Left kidney (tissue), 2 donors: Measurements from ENCODE around the gene NDUFA8. TPM values are rescaled to one million over a fixed set of nuclear protein-coding genes. Genes with fewer than 3 reads are reported as not detected.
A peak's percentile ranks its signal among the peaks of the same experiment; 100 is the strongest.

Experiments used
- DNase-seq: peaks from one replicate; pipeline ENCODE4 v3.0.0-alpha.2; 2013
- polyA plus RNA-seq: library from polyadenylated mRNA; unstranded; fragments of 120-200 nt; gene quantifications from one replicate; pipeline ENCODE4 v1.2.1, GENCODE V29; 2013; ENCODE audit not compliant: insufficient read length

The NDUFA8 gene
- polyA plus RNA-seq, 1 donor = 70.9 TPM

DNA sequence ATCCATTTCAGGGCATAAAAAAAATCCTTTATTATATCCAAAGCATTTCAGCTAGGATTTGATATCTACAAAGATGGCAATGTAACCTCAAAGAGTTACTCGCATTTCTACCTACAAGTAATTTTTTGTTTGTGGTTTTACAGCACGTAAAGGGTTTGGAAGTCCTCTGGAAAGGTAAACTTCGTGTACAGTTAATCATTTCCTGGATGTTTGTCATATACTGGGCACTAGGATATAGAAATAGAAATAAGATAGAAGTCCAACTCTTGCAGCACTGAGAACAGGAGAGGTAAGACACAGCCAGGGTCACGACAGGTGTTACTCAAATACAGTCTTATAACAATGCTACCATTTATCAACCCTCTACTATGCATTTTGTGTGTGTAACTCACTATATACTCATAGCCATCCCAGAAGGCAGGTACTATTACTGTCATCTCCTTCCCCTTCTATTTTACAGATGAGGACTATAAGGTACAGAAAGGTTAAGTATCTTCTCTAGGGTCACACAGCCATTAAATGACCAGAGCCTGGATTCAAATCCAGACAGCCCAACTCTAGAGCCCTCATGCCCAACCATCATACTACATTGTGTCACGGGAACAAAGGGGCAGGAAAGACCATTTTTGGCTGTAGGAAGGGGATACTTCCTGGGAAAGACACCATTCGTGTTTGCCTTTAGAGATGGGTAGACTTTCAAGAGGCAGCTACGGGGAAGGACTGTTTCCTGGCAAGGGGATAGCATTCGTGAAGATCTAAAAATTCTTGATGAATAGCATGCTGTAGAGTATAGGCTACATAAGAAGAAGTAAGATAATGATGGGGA, 19.0 kb downstream of the NDUFA8 start:
- no peak for DNase-seq

DNA sequence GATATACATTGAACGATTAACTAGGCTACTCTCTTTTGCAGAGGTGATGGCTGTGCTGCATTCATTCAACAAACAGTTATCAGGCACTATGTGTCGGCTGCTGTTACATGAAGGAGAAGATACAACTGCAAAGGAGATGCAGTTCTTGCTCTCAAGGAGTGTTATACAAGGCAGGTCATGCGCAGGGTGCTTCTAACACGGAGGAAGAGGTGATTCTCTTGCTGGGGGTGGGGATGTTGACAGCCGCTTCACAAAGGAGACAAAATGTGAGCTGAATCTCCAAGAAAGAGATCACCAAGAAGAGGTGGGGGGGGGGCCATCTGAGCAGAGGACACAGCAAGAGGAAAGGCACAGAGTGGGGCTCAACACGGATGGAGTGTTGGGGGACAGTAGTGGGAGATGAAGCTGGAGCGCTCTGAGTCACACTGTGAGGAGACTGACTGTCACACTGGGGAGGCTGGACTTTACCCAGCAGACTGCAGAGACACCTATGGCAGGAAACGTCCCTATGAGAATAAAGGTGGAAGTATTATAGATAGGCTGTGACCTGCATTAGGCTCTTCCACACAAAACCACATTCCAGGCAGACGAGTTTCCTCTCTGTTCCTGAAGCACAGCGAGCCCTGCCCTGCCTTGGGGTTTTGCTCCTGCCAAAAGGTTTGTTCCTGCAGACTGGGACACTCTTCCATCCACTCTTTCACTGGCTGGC, 20.9 kb downstream of the NDUFA8 start:
- DNase-seq = no peak

DNA sequence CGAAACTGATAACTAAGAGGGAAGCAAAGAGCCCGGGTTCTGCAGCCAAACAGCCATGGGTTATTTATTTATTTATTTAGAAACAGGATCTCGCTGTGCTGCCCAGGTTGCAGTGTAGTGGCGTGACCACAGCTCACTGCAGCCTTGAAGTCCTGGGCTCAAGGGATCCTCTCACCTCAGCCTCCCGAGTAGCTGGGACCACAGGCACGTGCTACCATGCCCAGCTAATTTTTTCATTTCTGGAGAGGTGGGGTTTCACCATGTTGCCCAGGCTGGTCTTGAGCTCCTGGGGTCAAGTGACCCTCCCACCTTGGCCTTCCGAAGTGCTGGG, 24.1 kb downstream of the NDUFA8 start:
- DNase-seq = no peak

DNA sequence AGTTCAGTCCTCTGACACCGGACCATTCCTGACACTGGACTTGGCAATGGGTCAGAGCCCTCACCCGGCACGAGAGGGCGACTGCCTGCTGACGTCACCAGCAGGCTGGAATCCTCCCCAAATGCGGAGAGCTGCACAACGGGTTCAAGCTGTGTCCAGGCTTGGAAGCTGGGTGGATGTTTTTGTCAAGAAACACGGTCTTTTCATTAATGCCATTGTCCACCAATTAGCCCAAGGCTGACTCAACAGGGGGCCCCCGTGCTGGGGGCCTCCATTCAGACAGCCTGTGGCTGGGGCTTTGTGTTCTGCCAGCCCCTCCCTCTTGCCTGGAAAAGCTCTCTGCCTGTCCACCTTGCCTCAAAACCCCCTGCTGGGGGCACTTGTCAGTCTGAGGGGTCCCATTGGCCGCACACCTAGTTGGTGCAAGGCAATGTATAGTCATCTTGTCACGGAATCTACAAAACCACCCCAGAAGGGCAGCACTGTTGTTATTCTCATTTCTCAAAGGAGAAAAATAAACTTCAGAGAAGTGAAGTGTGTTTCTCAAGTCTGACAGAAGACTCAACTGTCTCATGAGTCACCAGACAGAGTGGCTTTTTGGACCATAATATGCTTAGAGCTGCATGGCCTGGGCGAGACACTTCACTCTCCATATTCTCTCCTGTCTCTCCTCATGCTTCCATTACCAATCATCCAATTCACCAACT, 24.6 kb downstream of the NDUFA8 start:
- DNase-seq = no peak

DNA sequence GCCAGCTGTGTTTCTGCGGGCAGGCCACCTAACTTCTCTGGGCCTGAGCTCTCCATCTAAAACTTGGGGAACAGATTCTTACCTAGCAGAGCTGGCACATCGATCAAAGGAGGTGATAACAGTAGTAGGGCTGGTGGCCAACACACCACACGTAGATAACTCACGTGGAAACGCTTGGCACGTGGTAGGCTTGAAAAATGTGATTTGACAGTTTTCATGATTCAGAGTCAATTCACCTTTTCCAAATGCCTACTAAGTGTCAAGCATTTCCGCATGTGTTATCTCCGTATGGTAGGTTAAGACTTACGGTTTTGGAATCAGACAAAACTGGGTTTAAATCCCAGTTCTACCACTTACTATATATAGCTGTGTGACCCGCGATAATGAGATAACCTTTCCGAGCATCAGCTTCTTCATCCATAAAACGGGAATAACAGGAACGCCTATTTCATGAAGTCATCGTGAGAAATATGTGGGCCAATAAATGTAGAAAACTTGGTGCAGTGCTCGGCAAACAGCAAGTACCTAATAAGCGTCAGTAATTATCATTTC, 25.5 kb downstream of the NDUFA8 start:
- no peak for DNase-seq

DNA sequence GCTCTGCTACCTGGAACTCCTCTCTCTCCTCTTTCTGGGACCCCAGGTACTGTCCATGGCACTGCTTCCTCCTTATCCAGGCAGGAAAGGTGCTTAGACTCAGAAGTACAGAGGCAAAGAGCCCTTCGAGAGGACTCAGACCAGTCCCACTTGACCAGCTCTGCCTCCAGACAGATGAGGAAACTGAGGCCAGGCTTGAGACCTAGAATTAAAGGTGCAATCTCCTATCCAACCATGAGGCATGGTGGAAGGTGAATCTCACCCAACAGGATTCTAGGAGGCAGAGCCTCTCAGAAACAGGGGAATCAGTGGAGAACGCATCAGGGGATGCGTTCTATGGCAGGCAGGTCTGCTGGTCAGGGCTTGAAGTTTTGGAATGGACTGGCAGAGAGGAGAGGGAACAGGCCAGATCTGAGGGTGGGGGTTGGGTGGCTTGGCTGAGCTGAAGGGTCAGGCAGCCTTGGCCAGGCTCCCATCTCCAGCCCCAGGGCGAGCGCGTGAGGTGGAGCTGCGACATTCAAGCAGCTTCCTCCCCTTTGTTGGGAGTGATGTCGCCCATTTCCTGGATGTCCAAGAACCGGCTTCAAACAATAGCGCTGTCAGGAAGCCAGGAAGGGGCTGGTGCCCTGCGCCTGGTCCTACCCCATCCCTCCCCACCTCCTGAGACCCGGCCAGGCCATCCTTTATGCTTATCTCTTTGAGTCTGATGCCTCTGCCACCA, 26.2 kb downstream of the NDUFA8 start:
- DNase-seq = no peak

DNA sequence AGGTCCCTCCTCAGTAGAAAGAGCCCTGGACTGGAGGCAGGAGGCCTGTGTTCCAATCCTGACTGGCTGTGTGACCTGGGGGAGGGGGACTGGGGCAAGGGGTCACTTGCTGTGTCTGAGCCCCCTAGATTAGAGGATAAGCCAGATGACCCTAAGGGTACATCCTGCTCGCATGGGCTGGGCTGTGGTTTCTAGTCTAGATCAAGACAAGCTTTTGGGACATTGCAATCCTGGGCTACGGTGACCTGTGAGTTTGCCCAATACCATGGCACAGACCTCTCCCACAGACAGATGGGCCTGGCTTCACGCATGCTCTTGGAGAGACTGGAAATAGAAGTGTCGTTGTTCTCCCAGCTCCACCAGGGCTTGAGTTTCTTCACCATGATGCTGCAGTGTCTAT, 27.0 kb downstream of the NDUFA8 start:
- no peak for DNase-seq

GRCh38 chr9:122131401-122132001, 28.1 kb downstream of the NDUFA8 start:
- no peak for DNase-seq

DNA sequence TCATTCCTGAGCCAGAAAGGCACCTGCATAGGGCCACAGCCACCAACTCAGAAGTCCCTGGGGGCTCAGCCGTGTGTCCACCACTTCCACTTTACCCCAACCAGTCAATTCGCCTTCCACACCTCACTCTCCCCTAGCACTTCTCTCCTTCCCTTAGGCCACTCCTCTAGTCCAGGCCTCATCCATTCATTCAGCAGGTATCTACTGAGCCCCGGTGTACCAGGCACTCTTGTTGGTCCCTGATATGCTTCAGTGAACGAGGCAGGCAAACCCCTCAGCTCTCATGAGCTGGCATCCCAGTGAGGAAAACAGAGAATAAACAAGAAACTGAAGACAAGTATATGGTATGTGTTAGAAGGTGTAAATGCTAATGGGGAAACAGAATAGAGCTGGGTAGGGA, 28.7 kb downstream of the NDUFA8 start:
- no peak for DNase-seq

DNA sequence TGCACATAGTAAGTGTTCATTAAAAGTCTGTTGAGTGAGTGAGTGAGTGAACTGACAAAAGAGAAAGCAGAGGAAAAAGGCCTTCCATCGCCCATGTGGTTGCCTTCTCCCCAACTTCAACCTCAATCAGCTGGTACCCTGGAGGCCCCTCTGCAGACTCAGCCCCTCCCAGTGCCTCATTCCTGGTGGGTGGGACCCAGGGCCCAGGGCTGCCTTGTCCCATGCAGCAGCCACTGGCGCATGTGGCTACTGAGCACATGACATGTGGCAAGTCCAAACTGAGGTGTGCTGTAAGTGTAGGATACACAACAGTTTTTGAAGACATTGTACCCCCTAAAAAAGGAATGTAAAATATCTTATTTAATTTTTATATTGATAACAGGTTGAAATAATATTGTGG, 29.6 kb downstream of the NDUFA8 start:
- no peak for DNase-seq

DNA sequence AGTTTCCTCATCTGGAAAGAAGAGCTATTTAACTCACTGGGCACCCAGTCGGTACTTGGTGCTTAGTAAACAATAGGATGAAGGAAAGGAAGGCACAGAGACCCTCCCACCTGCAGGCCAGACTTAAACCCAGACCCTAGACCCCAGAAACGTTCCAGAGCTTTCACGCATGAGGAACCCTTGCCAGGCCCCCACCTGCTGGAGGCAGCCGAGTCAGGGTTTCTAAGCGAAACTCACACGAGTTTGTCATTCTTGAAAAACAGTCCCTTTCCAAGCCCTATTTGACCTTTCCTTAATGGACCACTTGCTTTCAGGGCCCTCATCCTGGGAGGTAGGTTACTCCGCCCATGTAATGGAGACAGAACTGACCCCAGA, 30.6 kb downstream of the NDUFA8 start:
- DNase-seq = no peak

DNA sequence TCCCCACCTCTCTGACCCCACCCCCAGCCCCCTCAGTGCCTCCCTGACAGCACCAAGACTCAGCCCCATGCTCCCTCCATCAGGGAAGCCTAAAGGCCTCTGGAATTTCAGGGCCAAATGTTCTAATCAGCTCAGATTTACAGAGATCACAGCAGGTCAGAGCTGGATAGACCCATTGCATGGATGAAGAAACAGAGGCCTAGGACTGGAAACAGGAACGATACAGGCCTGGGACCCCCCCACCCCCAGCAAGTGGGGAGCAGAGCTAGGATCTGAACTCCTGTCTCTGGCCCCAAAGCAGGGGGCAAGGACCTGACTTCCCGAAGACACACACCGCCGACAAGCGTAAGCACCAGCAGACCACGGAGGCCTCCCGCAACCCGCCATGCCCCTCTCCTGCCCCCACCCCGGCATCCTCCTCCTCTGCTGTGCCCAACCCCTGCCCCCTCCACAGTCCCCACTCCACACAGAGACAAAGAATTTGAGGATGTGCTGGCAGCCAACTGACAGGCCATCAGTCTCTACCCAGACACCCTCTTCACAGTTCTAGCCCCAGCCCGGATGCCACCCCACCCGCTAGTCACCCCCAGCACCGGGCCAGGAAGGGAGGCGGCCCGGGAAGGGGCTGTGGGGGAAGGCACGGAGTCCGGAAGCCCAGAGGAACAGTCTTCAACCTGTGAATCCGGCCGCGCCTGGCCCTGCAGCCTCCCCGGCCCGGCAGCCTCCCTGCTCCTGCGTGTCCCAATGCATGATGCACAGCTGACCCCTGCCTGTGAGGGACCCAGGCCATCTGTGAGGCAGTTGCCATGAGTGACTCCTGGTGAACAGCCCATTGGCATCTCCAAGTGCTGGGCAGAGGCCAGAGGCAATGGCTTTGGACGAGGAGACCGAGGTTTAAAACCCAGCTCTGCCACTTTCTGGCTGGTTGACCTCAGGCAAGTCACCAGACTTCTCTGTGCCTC, 31.3 kb downstream of the NDUFA8 start:
- DNase-seq = no peak

DNA sequence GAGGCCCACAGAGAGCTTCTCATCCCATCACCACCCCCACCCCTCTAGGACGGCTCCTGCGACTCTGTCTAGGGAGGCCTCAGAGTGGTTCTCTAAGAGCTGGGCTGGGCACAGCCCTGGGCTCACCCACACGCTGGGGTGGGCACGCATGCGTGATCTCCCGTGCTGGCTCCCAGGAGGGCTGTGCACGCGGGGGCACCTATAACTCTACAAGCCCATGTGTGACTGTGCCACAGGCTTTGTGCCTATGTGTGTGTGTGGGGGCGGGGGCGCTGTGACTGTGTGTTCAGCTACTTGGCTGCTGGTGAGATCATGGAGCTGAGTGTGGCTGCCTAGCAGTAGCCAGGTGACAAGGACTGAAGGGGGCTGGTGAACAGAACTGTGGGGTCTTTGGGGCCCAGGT, 32.2 kb downstream of the NDUFA8 start:
- no peak for DNase-seq

- no peak for DNase-seq
Observed at GRCh38 chr9:122126331-122127261, 33.0 kb downstream of the NDUFA8 start.

DNA sequence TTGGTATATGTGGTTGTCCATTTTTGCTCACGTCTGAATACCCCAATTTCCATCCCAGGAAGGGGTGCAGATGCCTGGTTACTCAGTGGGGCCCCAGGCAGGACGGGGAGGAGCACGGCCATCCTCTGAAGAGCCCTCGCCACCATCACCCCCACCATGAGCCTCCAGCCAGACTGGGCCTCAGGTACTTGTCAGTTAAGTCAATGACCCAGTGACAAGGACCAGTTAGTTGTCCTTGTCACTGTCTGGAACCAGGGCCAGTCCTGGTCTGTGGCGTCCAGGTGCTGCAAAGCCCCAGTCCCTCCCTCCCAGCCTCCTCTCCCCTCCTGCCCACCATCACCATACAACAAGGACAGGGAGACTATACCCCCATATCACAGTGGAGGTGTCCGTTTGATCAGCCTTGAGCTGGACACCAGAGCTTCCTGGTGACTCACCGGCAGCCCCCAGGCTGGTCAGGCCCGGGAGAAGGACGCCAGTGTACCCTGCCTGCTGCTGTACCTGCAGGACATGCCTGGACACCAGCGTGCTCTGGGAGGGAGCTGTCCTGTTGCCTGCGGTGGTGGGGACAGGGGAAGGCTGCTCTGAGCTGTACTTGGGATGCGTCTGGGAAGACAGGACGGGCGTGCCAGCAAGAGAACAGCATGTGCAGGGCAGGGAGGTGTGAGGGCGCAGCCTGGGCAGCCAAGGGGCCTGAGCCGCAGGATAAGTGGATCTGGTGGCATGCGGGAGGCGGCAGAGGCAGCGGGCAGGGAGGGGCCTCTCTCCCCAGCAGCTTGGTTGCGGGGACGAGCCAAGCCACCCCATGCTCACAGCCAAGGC, 33.9 kb downstream of the NDUFA8 start:
- DNase-seq = no peak

GRCh38 chr9:122125158-122125508, 34.4 kb downstream of the NDUFA8 start:
- DNase-seq = peak; percentile 71

DNA sequence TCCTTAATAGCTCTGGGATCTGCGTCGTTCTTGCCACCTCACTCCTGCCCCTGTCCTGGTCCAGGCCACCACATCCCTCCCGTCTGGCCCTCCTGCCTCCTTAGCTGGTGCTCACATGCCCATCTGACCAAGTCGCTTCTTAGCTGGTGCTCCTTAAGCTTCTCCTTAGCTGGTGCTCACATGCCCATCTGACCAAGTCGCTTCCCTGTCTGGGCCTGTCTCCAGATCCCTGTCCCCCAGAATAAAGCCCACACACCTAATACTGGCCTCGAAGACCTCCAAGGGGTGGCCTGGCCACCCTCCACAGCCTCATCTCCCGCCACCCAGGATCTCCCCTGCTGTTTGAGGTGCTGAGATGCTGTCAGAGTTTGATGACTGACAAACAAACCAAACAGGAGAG, 35.1 kb downstream of the NDUFA8 start:
- no peak for DNase-seq

- DNase-seq = no peak
Observed at GRCh38 chr9:122124048-122124447, 35.5 kb downstream of the NDUFA8 start.
